VCaP (cell line): Measurements from ENCODE around the gene DNAJB6.

ENCODE experiments used
- H3K27ac ChIP-seq: fragments of 450-650 bp; 2 replicates; pipeline ENCODE4 v1.5.1; 2017
- CTCF ChIP-seq: fragments of 450-650 bp; conservative IDR thresholded peaks from 2 replicates; pipeline ENCODE4 v1.5.1; 2017; ENCODE audit warnings: mild to moderate bottlenecking, moderate library complexity

Gene DNAJB6

GRCh38 chr7:157392256-157393037 is 55.6 kb downstream of the DNAJB6 start:
- no peak overlapping the region for H3K27ac ChIP-seq
- TF ChIP-seq CTCF = no peak

GRCh38 chr7:157394246-157395191 is 57.7 kb downstream of the DNAJB6 start:
- no peak for TF ChIP-seq CTCF

GRCh38 chr7:157395206-157395605 is 58.4 kb downstream of the DNAJB6 start:
- no peak overlapping the region for H3K27ac ChIP-seq
- TF ChIP-seq CTCF = no peak

More at GRCh38 chr7:157394246-157395191, 57.7 kb downstream of the DNAJB6 start:
- no peak overlapping the region for H3K27ac ChIP-seq

GRCh38 chr7:157396316-157397035 is 59.7 kb downstream of the DNAJB6 start:
- TF ChIP-seq CTCF = no peak
- no peak overlapping the region for H3K27ac ChIP-seq

GRCh38 chr7:157397036-157397720 is 60.4 kb downstream of the DNAJB6 start:
- TF ChIP-seq CTCF = no peak
- H3K27ac ChIP-seq = peak overlapping the region; percentile 24; the same call in 1 of the 2 replicates

GRCh38 chr7:157397731-157398691 is 61.2 kb downstream of the DNAJB6 start:
- peak overlapping the region; percentile 24; the same call in 1 of the 2 replicates for H3K27ac ChIP-seq
- TF ChIP-seq CTCF = peak; percentile 88
